HCT116 (cell line): ENCODE results near the gene EFL1.

ENCODE experiments used
- EGR1 ChIP-seq: IDR thresholded peaks from 2 replicates; pipeline ENCODE4 v1.6.1; 2012; ENCODE audit warnings: low read depth
- POLR2A ChIP-seq: IDR thresholded peaks from 2 replicates; pipeline ENCODE4 v1.7.0; 2011; ENCODE audit warnings: borderline replicate concordance; ENCODE audit not compliant: insufficient read depth, insufficient read length; ENCODE audit errors: extremely low read depth
- TCF7L2 ChIP-seq: IDR thresholded peaks from 2 replicates; pipeline ENCODE4 v1.7.0; 2011; ENCODE audit warnings: borderline replicate concordance, inconsistent platforms; ENCODE audit not compliant: insufficient read depth, insufficient read length; ENCODE audit errors: extremely low read depth
- TF ChIP-seq, protein P1 (sequence below), 3 experiments: fragments of 200-600 bp in 1 of 3; sonication (generic) in 1 of 3; IDR thresholded peaks in 2 of 3; conservative IDR thresholded peaks in 1 of 3; 2 replicates each; pipeline ENCODE4 v1.5.1; 2012 to 2017; ENCODE audit warnings: low read depth in 2 of 3, low read length in 2 of 3, antibody characterized with exemption in 1 of 3, borderline replicate concordance in 1 of 3, control low read depth in 1 of 3, mild to moderate bottlenecking in 1 of 3, mixed read lengths in 1 of 3, mixed run types in 1 of 3, moderate library complexity in 1 of 3; ENCODE audit not compliant: insufficient read depth in 1 of 3
- TF ChIP-seq, protein P2 (sequence below): IDR thresholded peaks from 2 replicates; pipeline ENCODE4 v1.6.1; 2012
- TF ChIP-seq, protein P3 (sequence below): IDR thresholded peaks from 2 replicates; pipeline ENCODE4 v1.6.1; 2012

DNA sequence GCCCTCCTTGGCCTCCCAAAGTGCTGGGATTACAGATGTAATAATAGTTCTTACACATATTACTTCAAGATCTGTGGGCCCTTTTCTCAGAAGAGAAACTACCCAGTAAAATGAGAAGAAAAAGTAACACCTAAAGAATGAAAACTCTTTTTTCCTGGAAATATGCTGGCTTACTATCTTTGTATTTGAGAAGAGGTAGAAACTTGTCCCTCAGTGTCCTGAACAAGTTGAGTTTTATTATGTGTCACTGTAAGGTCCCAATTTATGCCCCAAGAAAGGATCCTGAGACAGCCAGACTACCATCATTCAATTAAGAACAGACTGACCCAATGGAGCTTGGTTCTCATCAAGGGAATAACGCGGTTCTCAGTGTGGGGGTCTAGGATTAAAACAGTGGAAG, 93.8 kb downstream of the EFL1 start:
- no peak for TF ChIP-seq POLR2A
- TF ChIP-seq TCF7L2: no peak
- TF ChIP-seq, protein P1, sequence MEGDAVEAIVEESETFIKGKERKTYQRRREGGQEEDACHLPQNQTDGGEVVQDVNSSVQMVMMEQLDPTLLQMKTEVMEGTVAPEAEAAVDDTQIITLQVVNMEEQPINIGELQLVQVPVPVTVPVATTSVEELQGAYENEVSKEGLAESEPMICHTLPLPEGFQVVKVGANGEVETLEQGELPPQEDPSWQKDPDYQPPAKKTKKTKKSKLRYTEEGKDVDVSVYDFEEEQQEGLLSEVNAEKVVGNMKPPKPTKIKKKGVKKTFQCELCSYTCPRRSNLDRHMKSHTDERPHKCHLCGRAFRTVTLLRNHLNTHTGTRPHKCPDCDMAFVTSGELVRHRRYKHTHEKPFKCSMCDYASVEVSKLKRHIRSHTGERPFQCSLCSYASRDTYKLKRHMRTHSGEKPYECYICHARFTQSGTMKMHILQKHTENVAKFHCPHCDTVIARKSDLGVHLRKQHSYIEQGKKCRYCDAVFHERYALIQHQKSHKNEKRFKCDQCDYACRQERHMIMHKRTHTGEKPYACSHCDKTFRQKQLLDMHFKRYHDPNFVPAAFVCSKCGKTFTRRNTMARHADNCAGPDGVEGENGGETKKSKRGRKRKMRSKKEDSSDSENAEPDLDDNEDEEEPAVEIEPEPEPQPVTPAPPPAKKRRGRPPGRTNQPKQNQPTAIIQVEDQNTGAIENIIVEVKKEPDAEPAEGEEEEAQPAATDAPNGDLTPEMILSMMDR (IDR thresholded peaks at IDR 0.05 in 2 of 3, conservative IDR thresholded peaks at IDR 0.05 in 1 of 3; ENCODE audit: borderline replicate concordance in 1 of 3, insufficient read depth in 1 of 3, low read depth in 2 of 3, low read length in 2 of 3): no peak
- TF ChIP-seq EGR1: no peak
- TF ChIP-seq, protein P2, sequence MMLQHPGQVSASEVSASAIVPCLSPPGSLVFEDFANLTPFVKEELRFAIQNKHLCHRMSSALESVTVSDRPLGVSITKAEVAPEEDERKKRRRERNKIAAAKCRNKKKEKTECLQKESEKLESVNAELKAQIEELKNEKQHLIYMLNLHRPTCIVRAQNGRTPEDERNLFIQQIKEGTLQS: no peak
- TF ChIP-seq, protein P3, sequence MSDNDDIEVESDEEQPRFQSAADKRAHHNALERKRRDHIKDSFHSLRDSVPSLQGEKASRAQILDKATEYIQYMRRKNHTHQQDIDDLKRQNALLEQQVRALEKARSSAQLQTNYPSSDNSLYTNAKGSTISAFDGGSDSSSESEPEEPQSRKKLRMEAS: no peak
